HG03159 (cell line): ENCODE measurements around the gene CBARP.
A peak's percentile ranks its signal among the peaks of the same experiment; 100 is the strongest.

Experiments
- ATAC-seq: cut with Tn5 transposase; IDR thresholded peaks from one replicate; pipeline ENCODE4 v1.9.1; 2021; ENCODE audit warnings: mild to moderate bottlenecking, moderate library complexity; ENCODE audit not compliant: unreplicated experiment

Gene CBARP

GRCh38 chr19:1275976-1276627 lies 38.3 kb upstream of the CBARP start:
- ATAC-seq: no peak

- ATAC-seq: peak; percentile 65
Observed at GRCh38 chr19:1275260-1275975, 37.6 kb upstream of the CBARP start, which contains the start of gene FAM174C. TSS of gene FAM174C (plus strand) at chr19:1275530. CDS start at chr19:1275550, 20 bp downstream.

GRCh38 chr19:1274852-1275259 lies 37.1 kb upstream of the CBARP start:
- no peak for ATAC-seq

GRCh38 chr19:1274081-1274851 lies 36.5 kb upstream of the CBARP start:
- ATAC-seq: no peak

- no peak for ATAC-seq
Observed at GRCh38 chr19:1273263-1274041, 35.6 kb upstream of the CBARP start.

GRCh38 chr19:1272423-1273262 lies 34.8 kb upstream of the CBARP start:
- ATAC-seq: no peak

- no peak for ATAC-seq
Observed at GRCh38 chr19:1271528-1272422, 34.0 kb upstream of the CBARP start.

- ATAC-seq: no peak
Observed at GRCh38 chr19:1270854-1271527, 33.2 kb upstream of the CBARP start.

GRCh38 chr19:1270213-1270853 lies 32.5 kb upstream of the CBARP start:
- no peak for ATAC-seq

GRCh38 chr19:1269478-1270212 lies 31.8 kb upstream of the CBARP start:
- peak; percentile 17 for ATAC-seq

- ATAC-seq: peak; percentile 53
Observed at GRCh38 chr19:1269065-1269477, 31.3 kb upstream of the CBARP start, which contains the start of gene CIRBP. TSS of gene CIRBP (plus strand) at chr19:1269332. CDS start at chr19:1270934, 1,602 bp downstream.

GRCh38 chr19:1268226-1269064 lies 30.6 kb upstream of the CBARP start:
- no peak for ATAC-seq

- ATAC-seq: no peak
Observed at GRCh38 chr19:1267477-1268225, 29.8 kb upstream of the CBARP start.

GRCh38 chr19:1266916-1267476 lies 29.2 kb upstream of the CBARP start:
- no peak for ATAC-seq
